H1 (cell line): Measurements from ENCODE around the gene IKZF1. TPM values are rescaled to one million over a fixed set of nuclear protein-coding genes. Genes with fewer than 3 reads are reported as not detected.

Experiments
- CTCF ChIA-PET: fragments of 300-600 bp; sonication (Branson Sonifier 250); formaldehyde crosslinking; loops from one replicate; lab custom pipeline; 2021; ENCODE audit not compliant: partially characterized antibody; lab: Charles Lee
- POLR2A ChIA-PET: fragments of 300-600 bp; sonication (Branson Sonifier 250); formaldehyde crosslinking; loops from one replicate; lab custom pipeline; 2021; ENCODE audit warnings: inconsistent platforms; ENCODE audit not compliant: partially characterized antibody; lab: Charles Lee
- DNase-seq, 2 experiments: peaks; one replicate each; pipeline versions ENCODE4 v3.0.0 to v3.0.0-alpha.2; 2010 to 2022; ENCODE audit warnings: low spot score in 2 of 2, low read depth in 1 of 2, mixed read lengths in 1 of 2
- FAIRE-seq: peaks from 2 replicates; lab custom pipeline; 2011; peaks lifted over from hg19 to GRCh38; lab: Jason Lieb, UNC
- H2AFZ ChIP-seq: 2 replicates; pipeline ENCODE4 v1.8.1; 2012; ENCODE audit warnings: low read length, inconsistent platforms
- H2AK5ac ChIP-seq: 2 replicates; pipeline ENCODE4 v1.6.1; 2013; ENCODE audit warnings: low read depth, low read length
- H2BK120ac ChIP-seq: replicated peaks from 2 replicates; pipeline ENCODE3; 2013; ENCODE audit warnings: low read depth, low read length, inconsistent platforms
- H2BK12ac ChIP-seq: 2 replicates; pipeline ENCODE4 v1.6.1; 2013; ENCODE audit warnings: low read depth, low read length
- H2BK15ac ChIP-seq: 2 replicates; pipeline ENCODE4 v1.6.1; 2013; ENCODE audit warnings: low read length
- H2BK20ac ChIP-seq: 2 replicates; pipeline ENCODE4 v1.6.1; 2013; ENCODE audit warnings: low read length
- H2BK5ac ChIP-seq: 2 replicates; pipeline ENCODE4 v1.6.1; 2013; ENCODE audit warnings: low read depth, low read length
- H3K14ac ChIP-seq: 2 replicates; pipeline ENCODE4 v1.6.1; 2013; ENCODE audit warnings: inconsistent platforms; ENCODE audit not compliant: insufficient read length
- H3K18ac ChIP-seq: 2 replicates; pipeline ENCODE4 v1.6.1; 2013; ENCODE audit warnings: low read length; ENCODE audit errors: extremely low read depth
- H3K23ac ChIP-seq: 2 replicates; pipeline ENCODE4 v1.6.1; 2013; ENCODE audit warnings: inconsistent platforms; ENCODE audit not compliant: insufficient read length
- H3K23me2 ChIP-seq: 2 replicates; pipeline ENCODE4 v1.6.1; 2013; ENCODE audit warnings: low read depth, low read length
- H3K27ac ChIP-seq: 2 replicates; pipeline ENCODE4 v1.6.1; 2011; ENCODE audit warnings: low read depth, low read length, inconsistent platforms
- H3K27me3 ChIP-seq, 4 experiments: replicated peaks in 1 of 4; 1 replicate in 1 of 4; 2 replicates in 3 of 4; pipeline versions ENCODE4 v1.6.1 to v1.8.1; 2011 to 2013; ENCODE audit warnings: low read length in 3 of 4, mild to moderate bottlenecking in 3 of 4, inconsistent platforms in 2 of 4, mixed read lengths in 2 of 4, moderate library complexity in 1 of 4; ENCODE audit not compliant: control insufficient read depth in 3 of 4, insufficient read depth in 3 of 4; ENCODE audit errors: extremely low read depth in 1 of 4
- H3K36me3 ChIP-seq, 4 experiments: 2 replicates each; pipeline versions ENCODE4 v1.6.1 to v1.8.1; 2011 to 2013; ENCODE audit warnings: mild to moderate bottlenecking in 4 of 4, low read length in 3 of 4, moderate library complexity in 2 of 4, control low read depth in 1 of 4, inconsistent platforms in 1 of 4; ENCODE audit not compliant: insufficient read depth in 4 of 4, control insufficient read depth in 2 of 4
- H3K4ac ChIP-seq: replicated peaks from 2 replicates; pipeline ENCODE3; 2013; ENCODE audit warnings: low read length, low read depth, mixed read lengths, inconsistent platforms; ENCODE audit not compliant: insufficient read length
- H3K4me1 ChIP-seq, 4 experiments: replicated peaks in 1 of 4; 1 replicate in 1 of 4; 2 replicates in 3 of 4; pipeline versions ENCODE4 v1.6.1 to v1.8.1; 2011 to 2013; ENCODE audit warnings: low read length in 3 of 4, inconsistent platforms in 2 of 4, mixed read lengths in 1 of 4; ENCODE audit not compliant: insufficient read depth in 4 of 4, control insufficient read depth in 3 of 4
- H3K4me2 ChIP-seq, 2 experiments: 2 replicates each; pipeline versions ENCODE4 v1.6.1 to v1.8.1; 2011 to 2013; ENCODE audit warnings: low read depth in 2 of 2, low read length in 2 of 2, control low read depth in 1 of 2, inconsistent platforms in 1 of 2, mild to moderate bottlenecking in 1 of 2; ENCODE audit not compliant: insufficient read depth in 1 of 2
- H3K4me3 ChIP-seq, 4 experiments: fragments of 200-600, 300-600 bp in 1 of 4; sonication (generic), shearing (Covaris generic), sonication (Bioruptor Twin) in 1 of 4; 2 replicates each; pipeline versions ENCODE4 v1.5.1 to v1.8.1; 2011 to 2016; ENCODE audit warnings: low read length in 4 of 4, low read depth in 3 of 4, control low read depth in 2 of 4, inconsistent platforms in 2 of 4, mild to moderate bottlenecking in 2 of 4, mixed read lengths in 1 of 4, moderate library complexity in 1 of 4; ENCODE audit not compliant: insufficient read depth in 2 of 4; ENCODE audit errors: extremely low read depth in 1 of 4
- H3K56ac ChIP-seq: replicated peaks from 2 replicates; pipeline ENCODE3; 2013; ENCODE audit warnings: low read depth, mild to moderate bottlenecking, mixed read lengths, low read length, inconsistent platforms; ENCODE audit not compliant: insufficient read length
- H3K79me1 ChIP-seq: 2 replicates; pipeline ENCODE4 v1.6.1; 2013; ENCODE audit warnings: low read depth, low read length, control low read depth
- H3K79me2 ChIP-seq, 2 experiments: 2 replicates each; pipeline versions ENCODE4 v1.6.1 to v1.8.1; 2012 to 2013; ENCODE audit warnings: low read length in 2 of 2, mild to moderate bottlenecking in 2 of 2, inconsistent platforms in 1 of 2; ENCODE audit not compliant: insufficient read depth in 2 of 2, control insufficient read depth in 1 of 2
- H3K9ac ChIP-seq, 4 experiments: replicated peaks in 1 of 4; 1 replicate in 1 of 4; 2 replicates in 3 of 4; pipeline versions ENCODE4 v1.6.1 to v1.8.1; 2011 to 2013; ENCODE audit warnings: low read depth in 3 of 4, low read length in 3 of 4, control low read depth in 2 of 4, mild to moderate bottlenecking in 2 of 4, moderate library complexity in 2 of 4, inconsistent platforms in 1 of 4; ENCODE audit errors: extremely low read depth in 1 of 4
- H3K9me3 ChIP-seq, 2 experiments: 2 replicates each; pipeline versions ENCODE4 v1.6.1 to v1.8.1; 2012 to 2013; ENCODE audit warnings: mild to moderate bottlenecking in 2 of 2, moderate library complexity in 2 of 2, control low read depth in 1 of 2, inconsistent platforms in 1 of 2, low read depth in 1 of 2, low read length in 1 of 2, mixed read lengths in 1 of 2; ENCODE audit not compliant: insufficient read depth in 2 of 2
- H4K20me1 ChIP-seq, 2 experiments: replicated peaks in 1 of 2; 2 replicates each; pipeline versions ENCODE3 to v1.8.1; 2011 to 2013; ENCODE audit warnings: inconsistent platforms in 2 of 2, low read length in 2 of 2, mild to moderate bottlenecking in 1 of 2; ENCODE audit not compliant: insufficient read depth in 2 of 2, control insufficient read depth in 1 of 2
- H4K5ac ChIP-seq: 2 replicates; pipeline ENCODE4 v1.6.1; 2013; ENCODE audit warnings: low read length, low read depth, mixed read lengths, inconsistent platforms; ENCODE audit not compliant: insufficient read length
- H4K8ac ChIP-seq: 2 replicates; pipeline ENCODE4 v1.8.0; 2013; ENCODE audit warnings: mild to moderate bottlenecking, moderate library complexity, low read length, inconsistent platforms; ENCODE audit not compliant: insufficient read depth; ENCODE audit errors: extremely low read depth
- H4K91ac ChIP-seq: replicated peaks from 2 replicates; pipeline ENCODE3; 2013; ENCODE audit warnings: low read length, mixed read lengths, inconsistent platforms; ENCODE audit not compliant: insufficient read length
- E2F6 ChIP-seq: IDR thresholded peaks from 2 replicates; pipeline ENCODE4 v1.6.1; 2012; ENCODE audit warnings: inconsistent platforms
- JUN ChIP-seq: IDR thresholded peaks from 2 replicates; pipeline ENCODE4 v1.6.1; 2011; ENCODE audit warnings: low read depth, mild to moderate bottlenecking, improper control_type of control experiment, low read length
- MAX ChIP-seq: IDR thresholded peaks from 2 replicates; pipeline ENCODE4 v1.6.1; 2012; ENCODE audit warnings: inconsistent platforms
- WGBS, 2 experiments: shearing (Covaris generic) in 1 of 2; methylation state at CpG; one replicate each; pipeline versions ENCODE4 v1.1.6 to v1.1.7; 2013 to 2015; ENCODE audit warnings: low lambda C conversion rate in 2 of 2, mixed read lengths in 2 of 2, inconsistent platforms in 1 of 2, low coverage in 1 of 2, missing lambda C conversion rate in 1 of 2; ENCODE audit not compliant: insufficient replicate concordance in 2 of 2, insufficient coverage in 1 of 2, insufficient read length in 1 of 2; ENCODE audit errors: extremely low coverage in 1 of 2, missing lambda C conversion rate in 1 of 2; 5-methylcytosine and 5-hydroxymethylcytosine counted together
- polyA plus RNA-seq, 7 experiments: library from polyadenylated mRNA; depleted of rRNA in 3 of 7; stranded (reverse) in 5 of 7; unstranded in 2 of 7; fragments of >200 nt in 5 of 7; fragments of 200-250 nt in 2 of 7; gene quantifications; 1 replicate in 5 of 7; 2 replicates in 1 of 7; 4 replicates in 1 of 7; pipeline versions ENCODE4 v1.2.1 to v1.2.3, GENCODE V29; 2011 to 2013; ENCODE audit warnings: missing spikeins in 2 of 7, mixed read lengths in 2 of 7
- total RNA-seq: library from RNA; stranded (reverse); fragmentation: NEBNext Ultra II Directional; extraction: Animal tissue kit (Norgen Biotek cat#: 25700); gene quantifications from 2 replicates; pipeline ENCODE4 v1.2.1, GENCODE V29; 2021

Gene IKZF1
- total and polyA plus RNA-seq, 2 of the 8 experiments (the other 6 are each of a cell fraction or from before 2014, with no cell fraction given), result 0.74 to 1.5 TPM

GRCh38 chr7:50418526-50419290, 114.2 kb downstream of the IKZF1 start:
- peak overlapping the region; percentile 35; the same call in 1 of the 2 replicates for H2BK15ac ChIP-seq
- H3K79me2 ChIP-seq, result no peaks in the 10 kb centered on the region
- H4K5ac ChIP-seq, result no peak overlapping the region
- H4K20me1 ChIP-seq, result no peaks in the 10 kb centered on the region
- H3K14ac ChIP-seq, result no peak overlapping the region
- peak overlapping the region; percentile 21; the same call in 1 of the 2 replicates for H2BK12ac ChIP-seq
- H2AFZ ChIP-seq, result peak overlapping the region; percentile 51
- H2BK20ac ChIP-seq, result no peak overlapping the region
- no peak overlapping the region for H4K91ac ChIP-seq
- H3K9ac ChIP-seq, result no peak overlapping the region
- H3K18ac ChIP-seq, result peak overlapping the region; percentile 20; the same call in 1 of the 2 replicates
- no peak overlapping the region for H4K8ac ChIP-seq
- no peaks in the 10 kb centered on the region for H3K79me1 ChIP-seq
- DNase-seq, result no peak
- no peak overlapping the region for H2BK120ac ChIP-seq
- ChIA-PET POLR2A (no interaction called here), CTCF (interaction anchor here (0.6 to 5.1 kb wide), 40 partner anchors 8 to 723 kb away, joined by 3 to 50 read pairs (median 4); no protein-coding TSS in a partner anchor)
- H3K56ac ChIP-seq, result no peak overlapping the region
- no peak overlapping the region for H2BK5ac ChIP-seq
- no peak overlapping the region for H3K23ac ChIP-seq
- H3K9me3 ChIP-seq, result no peaks in the 10 kb centered on the region
- TF ChIP-seq MAX, result peak; percentile 47; the same call in 1 of the 2 replicates
- TF ChIP-seq E2F6, result 0 out of 2 replicates have a peak, but pooled peaks have one; percentile 28
- TF ChIP-seq JUN, result no peak
- no peak overlapping the region for H3K4ac ChIP-seq
- no peak overlapping the region for H3K4me2 ChIP-seq
- no peaks in the 10 kb centered on the region; a peak in 1 of 7 replicates for H3K27me3 ChIP-seq
- no peak overlapping the region for H2AK5ac ChIP-seq
- H3K4me3 ChIP-seq, result no peak overlapping the region
- WGBS, 2 experiments, result 80% methylated on average over 14 of the region's 14 CpGs; no CpG with 5 or more reads in 1 of the 2 experiments
- peaks cover 0 to 8% (median 4%) of the 10 kb centered on the region in 4 experiments; a peak in 5 of 7 replicates for H3K4me1 ChIP-seq
- no peak for FAIRE-seq
- no peaks in the 10 kb centered on the region for H3K23me2 ChIP-seq
- no peak overlapping the region for H3K27ac ChIP-seq
- no peaks in the 10 kb centered on the region for H3K36me3 ChIP-seq
